Measurements from ENCODE around the gene EVX2. TPM values are rescaled to one million over a fixed set of nuclear protein-coding genes. Genes with fewer than 3 reads are reported as not detected.

The EVX2 gene
- total RNA-seq (2014; rRNA removed; shearing (Covaris generic)) = not detected in 2 replicates

DNA sequence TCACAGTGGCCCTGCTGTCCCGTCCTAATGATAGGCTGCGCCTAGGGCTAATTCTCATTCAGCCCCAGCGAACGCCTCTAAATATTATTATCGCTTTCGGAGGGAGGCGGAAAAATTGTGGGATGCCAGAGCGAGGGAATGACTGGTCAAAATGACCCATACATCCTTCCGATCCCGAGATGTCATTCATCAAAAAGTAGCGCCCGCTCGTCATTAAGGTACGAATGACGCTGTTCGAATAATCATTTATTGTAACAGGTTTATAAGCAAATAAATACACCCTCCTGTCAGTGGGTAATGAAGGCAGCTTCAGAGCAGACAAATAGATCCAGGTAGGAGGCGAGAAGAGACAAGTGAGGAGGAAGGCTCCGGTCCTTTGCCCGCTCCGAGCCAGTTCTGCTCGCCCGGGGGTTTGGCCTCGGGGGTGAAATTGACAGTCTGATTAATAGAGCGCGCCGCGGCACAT, at the start of gene EVX2:
TSS of gene EVX2 (minus strand) at position 167 of the 466 bp plus-strand sequence. CDS start 186 bp downstream, outside the sequence.
- in situ Hi-C loops (cut with HindIII; ENCODE audit: low sequenced_read_pairs) = no loop called here
- no peak for DNase-seq (ENCODE audit: low spot score)

DNA sequence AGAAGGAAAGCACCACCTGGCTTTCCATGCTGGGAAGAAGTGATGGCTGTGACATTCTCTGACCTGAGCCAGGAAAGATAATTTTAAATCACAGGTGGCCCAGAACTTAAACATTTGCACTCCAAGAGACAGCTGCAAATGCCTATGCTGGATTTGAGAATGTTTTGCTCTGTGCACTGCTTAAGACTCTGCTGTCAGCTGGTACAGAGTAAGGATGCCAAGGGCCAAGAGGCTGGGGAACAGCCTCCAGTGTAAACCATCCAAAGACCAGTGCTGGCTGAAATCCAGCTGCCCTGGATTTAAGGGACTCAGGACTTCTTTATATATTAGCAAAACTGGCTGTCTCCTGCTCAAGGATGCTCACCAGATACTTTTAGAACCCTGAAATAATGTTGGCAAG, 49.6 kb upstream of the EVX2 start:
- DNase-seq (ENCODE audit: low spot score) = no peak
- in situ Hi-C loops (cut with HindIII; ENCODE audit: low sequenced_read_pairs) = no loop called here

DNA sequence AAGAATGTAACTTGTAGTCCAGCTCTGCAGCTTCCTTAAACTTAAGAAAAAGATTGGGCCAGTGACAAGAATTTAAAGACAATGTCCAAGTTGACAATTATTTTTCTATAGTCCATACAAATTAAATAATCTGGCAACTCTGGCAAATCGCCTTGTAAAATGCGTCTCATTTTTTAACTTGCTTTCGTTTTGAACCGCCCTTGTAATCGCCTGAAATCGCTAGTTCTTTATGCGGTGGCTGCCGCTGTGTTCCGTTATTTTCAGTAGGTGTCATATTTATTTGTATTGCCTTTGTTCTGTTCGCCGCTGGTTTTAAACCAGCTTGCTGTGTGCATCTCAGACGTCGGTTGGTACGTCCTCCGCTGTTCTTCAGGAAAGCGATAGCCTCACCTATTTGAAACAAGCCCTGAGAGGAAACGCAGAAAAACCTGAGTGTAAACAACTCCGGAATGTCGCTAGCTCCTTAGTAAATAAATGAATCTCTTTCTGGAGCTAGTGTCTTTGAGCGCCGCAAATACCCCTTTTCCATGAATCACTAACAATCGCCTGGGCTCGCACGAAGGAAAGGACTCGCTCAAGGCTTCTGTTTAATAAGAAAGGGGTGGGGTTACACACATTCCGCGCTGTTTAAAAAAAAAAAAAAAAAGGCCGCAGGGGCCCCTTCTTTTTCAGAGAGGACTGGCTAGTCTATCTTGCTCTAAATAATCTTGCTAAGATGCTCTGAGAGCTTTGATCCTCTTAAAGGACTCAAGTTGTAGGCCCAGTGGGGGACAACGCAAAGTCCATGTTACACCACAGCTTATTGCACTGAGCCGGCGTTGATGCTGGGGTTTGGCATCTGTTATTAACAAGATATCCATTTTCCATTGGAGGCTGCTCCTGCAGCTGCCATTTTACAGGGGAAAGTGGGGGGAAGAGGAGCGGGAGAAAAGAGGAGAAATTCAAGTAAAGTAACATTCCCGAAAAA, 48.7 kb upstream of the EVX2 start:
- in situ Hi-C loops (cut with HindIII; ENCODE audit: low sequenced_read_pairs) = no loop called here
- no peak for DNase-seq (ENCODE audit: low spot score)

DNA sequence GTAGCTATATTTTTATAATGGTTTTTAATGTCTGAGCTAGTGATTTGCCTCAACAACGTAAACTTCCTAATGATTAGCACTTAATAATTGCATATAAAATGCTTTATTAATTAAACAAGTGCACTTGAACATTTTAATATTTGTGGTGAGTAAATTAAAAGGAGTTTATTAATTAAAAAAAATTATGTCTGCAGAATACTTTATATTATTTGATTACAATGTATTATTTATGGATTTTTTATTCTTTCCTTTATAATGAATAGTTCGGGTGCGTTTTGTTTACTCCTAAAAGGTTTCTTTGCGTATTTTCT, 48.0 kb upstream of the EVX2 start:
- in situ Hi-C loops (cut with HindIII; ENCODE audit: low sequenced_read_pairs) = no loop called here

DNA sequence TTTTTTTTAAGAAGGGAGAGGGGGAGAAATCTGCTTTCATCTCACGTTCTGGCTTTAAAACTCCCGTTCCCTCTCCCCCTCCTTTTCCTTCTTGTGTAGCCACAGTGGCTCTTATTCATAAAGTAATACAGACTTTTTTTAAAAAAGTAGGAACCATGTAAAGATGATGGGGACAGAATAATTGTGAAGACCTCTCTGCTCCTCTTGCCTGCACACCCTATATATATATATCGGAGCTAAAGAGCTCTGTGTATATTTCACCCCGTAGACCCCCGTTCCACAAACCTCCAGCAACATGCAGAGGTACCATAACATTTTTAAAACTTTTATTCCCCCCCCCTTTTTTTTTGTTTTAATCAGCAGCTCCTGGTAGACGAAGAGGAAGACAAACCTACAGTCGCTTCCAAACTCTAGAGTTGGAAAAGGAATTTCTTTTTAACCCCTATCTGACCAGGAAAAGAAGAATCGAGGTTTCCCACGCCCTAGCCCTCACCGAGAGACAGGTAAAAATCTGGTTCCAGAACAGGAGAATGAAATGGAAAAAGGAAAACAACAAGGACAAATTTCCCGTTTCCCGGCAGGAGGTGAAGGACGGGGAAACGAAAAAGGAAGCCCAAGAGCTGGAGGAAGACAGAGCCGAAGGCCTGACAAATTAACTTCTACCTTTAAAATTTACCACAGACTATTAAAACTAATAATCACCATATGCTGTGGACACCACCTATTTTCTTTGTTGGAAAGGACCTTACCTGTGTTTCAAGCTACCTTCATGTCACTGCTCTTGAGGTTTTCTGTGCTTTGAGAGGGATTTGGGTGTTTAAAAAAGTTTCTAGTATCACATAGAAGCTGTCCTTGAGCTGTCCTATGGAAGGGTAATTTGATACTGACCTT, 47.4 kb upstream of the EVX2 start:
- in situ Hi-C loops (cut with HindIII; ENCODE audit: low sequenced_read_pairs) = no loop called here
- no peak for DNase-seq (ENCODE audit: low spot score)

More for the DNA sequence above, 48.0 kb upstream of the EVX2 start:
- no peak for DNase-seq (ENCODE audit: low spot score)

DNA sequence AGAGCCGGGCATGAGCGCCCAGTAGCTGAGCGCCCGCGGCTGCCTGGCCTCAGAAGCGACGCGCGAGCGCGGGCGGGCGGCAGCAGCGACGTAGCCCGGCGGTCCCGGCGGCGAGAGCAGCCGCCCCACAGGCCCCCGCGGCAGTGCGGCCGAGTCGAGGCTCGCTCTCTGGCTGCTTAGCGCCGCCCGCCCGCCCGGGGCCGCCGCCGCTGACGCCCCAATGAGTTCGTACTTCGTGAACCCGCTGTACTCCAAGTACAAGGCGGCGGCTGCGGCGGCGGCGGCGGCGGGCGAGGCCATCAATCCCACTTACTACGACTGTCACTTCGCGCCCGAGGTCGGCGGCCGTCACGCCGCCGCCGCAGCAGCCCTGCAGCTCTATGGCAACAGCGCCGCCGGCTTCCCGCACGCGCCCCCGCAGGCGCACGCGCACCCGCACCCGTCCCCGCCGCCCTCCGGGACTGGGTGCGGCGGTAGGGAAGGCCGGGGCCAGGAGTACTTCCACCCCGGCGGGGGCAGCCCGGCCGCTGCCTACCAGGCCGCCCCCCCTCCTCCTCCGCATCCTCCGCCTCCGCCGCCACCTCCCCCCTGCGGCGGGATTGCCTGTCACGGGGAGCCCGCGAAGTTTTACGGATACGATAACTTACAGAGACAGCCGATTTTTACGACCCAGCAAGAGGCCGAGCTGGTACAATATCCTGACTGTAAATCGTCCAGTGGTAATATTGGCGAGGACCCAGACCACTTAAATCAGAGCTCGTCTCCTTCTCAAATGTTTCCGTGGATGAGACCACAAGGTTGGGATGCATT, 46.6 kb upstream of the EVX2 start:
- in situ Hi-C loops (cut with HindIII; ENCODE audit: low sequenced_read_pairs) = no loop called here
- DNase-seq (ENCODE audit: low spot score) = no peak

DNA sequence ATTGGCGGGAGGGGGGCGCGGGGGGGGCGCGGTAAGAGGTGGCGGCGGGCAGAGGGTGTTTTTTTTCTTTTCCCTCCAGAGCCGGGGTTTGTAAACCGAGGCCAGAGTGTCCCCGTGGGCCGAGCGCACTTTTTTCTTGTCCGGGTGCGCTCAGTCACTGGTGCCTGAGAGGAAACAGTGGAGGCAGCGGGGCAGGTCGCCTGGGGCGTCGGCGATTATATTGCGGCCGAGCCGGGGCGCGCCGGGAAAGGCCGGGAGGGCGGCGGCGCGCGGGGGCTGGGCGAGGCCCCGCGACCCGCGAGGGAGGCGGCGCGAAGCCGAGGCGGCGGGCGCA, 46.0 kb upstream of the EVX2 start:
- DNase-seq (ENCODE audit: low spot score) = no peak
- in situ Hi-C loops (cut with HindIII; ENCODE audit: low sequenced_read_pairs) = no loop called here

DNA sequence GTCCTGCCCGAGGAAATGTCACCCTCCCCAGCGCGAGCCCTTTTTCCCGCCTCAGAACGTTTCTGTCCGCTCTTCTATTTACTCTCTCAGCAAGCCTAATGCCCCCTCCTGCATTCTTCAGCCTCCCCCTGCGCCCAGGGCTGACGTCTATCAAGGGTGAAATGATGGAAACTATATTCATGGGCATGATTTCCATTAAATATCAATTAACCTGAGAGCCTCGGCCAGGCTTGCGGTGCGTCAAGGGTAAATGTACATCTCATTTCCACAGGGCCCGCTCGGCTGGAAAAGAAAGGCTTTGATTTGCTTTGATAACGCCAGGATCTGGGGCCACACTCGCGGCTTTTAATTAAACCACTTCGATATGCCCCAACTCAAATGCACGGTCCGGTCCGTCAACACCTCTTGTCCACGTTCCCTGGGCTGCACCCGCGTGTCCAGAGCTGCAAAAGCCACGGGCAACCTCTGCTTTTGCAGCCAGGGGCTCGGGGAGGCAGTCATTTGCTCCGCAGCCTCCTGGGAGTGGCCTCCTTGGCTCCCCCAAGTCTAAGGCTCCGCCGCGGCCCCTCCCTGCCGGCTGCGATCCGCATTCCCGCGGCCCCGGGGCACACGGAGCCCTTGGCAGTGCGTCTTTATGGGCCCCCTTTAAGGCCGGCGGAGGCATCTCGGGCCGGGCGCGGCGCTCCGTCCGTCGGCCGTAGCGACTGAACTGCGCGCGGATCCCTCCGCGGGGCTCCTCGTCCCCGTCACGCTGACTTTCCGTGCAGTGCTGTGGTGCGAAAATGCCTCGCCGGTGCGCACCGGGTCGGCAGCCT, 45.4 kb upstream of the EVX2 start, which contains the start of gene HOXD8:
TSS of gene HOXD8 (plus strand) at position 724 of the 815 bp plus-strand sequence. CDS start 662 bp downstream, outside the sequence.
- in situ Hi-C loops (cut with HindIII; ENCODE audit: low sequenced_read_pairs) = no loop called here
- no peak for DNase-seq (ENCODE audit: low spot score)

DNA sequence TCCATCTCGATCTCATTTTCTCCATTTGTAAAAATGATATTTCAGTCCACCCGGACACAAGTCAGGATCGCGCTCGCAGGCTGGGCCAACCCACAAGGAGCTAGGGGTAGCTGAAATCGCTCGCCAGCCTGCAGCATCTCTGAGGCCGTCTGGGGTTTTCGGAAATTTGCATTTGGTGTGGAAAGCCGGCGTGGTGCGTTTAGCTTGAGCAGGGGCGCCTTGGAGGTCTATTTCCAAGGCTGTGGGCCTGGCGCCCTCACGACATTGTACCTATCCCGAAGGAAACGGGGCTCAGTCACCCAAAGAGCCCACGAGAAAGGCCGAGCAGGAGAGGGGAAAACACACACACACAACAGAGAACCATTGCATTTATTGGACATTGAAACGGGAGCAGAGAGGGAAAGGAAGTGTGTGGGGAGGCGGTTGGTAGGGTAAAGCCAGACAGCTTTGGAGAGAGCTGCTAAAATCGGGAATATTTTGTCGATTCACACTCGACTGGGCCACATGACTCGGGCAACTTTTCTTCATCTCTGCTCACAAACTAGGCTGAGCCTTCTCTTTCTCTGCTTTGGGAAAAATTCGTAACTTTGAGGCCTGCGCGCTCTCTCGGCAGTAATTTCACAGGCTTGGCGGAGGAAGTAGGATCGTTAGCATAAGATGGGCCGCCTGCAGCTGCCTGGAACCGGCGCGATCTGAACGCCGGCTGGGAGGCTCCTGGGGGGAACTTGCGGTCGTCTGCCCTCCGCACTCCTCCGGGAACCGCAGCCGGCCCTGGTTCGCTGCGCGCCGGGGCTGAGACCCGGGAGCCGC, 44.6 kb upstream of the EVX2 start:
- no peak for DNase-seq (ENCODE audit: low spot score)
- in situ Hi-C loops (cut with HindIII; ENCODE audit: low sequenced_read_pairs) = no loop called here

DNA sequence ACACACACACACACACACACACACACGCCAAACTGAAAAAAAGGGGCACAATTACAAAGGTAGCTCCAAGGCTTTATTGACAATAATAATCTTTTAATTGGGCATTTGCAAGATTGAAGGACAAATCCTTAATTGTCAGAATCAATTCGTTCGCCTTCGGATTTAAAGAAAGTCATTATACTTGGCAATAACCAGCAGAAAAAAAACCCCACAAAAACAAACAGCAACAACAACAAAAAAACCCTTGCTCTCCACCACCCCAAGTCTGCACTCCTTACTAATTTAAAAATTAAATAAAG, 44.0 kb upstream of the EVX2 start:
- DNase-seq (ENCODE audit: low spot score) = no peak
- in situ Hi-C loops (cut with HindIII; ENCODE audit: low sequenced_read_pairs) = no loop called here

DNA sequence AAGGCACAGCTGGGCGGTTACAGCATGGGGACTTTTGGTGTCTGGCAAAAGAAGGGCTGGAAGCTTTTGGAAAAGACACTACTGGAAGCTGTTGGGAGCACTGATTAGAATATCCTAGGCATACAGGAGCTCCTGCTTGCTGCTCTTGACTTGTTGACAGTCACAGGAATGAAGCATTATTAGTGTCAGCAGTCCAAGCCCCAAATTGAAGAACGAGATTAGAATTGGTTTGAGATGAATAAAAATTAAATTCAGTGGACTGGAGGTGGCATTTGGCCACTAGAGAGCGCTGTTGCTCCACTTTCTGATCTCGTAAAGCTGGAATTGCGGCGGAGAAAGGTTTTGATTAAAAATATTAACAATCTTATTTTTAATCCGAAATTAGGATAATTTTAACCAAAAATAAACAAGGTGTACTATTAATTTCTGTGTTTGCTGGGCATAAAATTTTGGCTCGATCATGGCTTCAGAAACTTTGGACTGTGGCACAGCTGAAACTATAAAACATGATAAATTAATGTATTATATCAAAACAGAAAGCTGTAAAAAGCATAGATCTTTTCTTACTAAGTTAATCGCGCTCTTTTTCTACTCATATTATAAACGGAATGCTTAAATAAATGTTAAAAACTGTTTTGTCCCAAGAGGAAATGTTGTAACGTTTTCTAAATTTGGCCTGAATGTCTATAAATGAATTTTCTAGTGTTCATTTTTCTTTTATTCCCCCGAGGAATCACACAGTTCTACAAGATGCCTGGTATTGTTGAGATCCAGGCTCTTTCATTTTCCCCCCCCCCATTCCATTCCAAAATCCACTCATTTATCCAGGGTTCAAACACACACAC, 43.4 kb upstream of the EVX2 start:
- in situ Hi-C loops (cut with HindIII; ENCODE audit: low sequenced_read_pairs) = no loop called here
- peak; percentile 66 for DNase-seq (ENCODE audit: low spot score)

DNA sequence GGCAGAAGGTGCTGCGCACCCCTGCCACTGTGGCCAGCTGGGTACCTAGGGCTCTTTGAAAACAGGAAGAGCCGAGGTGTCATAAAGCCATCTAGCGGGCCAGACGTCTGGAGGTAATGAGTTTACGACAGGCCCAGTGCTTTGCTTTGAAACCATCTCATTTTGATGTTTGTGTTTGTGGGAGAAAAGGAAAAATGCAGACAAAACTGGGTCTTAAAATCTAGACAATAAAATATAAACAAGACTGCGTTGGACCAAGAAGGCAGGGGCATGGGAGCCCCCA, 42.0 kb upstream of the EVX2 start:
- DNase-seq (ENCODE audit: low spot score) = no peak
- in situ Hi-C loops (cut with HindIII; ENCODE audit: low sequenced_read_pairs) = no loop called here

DNA sequence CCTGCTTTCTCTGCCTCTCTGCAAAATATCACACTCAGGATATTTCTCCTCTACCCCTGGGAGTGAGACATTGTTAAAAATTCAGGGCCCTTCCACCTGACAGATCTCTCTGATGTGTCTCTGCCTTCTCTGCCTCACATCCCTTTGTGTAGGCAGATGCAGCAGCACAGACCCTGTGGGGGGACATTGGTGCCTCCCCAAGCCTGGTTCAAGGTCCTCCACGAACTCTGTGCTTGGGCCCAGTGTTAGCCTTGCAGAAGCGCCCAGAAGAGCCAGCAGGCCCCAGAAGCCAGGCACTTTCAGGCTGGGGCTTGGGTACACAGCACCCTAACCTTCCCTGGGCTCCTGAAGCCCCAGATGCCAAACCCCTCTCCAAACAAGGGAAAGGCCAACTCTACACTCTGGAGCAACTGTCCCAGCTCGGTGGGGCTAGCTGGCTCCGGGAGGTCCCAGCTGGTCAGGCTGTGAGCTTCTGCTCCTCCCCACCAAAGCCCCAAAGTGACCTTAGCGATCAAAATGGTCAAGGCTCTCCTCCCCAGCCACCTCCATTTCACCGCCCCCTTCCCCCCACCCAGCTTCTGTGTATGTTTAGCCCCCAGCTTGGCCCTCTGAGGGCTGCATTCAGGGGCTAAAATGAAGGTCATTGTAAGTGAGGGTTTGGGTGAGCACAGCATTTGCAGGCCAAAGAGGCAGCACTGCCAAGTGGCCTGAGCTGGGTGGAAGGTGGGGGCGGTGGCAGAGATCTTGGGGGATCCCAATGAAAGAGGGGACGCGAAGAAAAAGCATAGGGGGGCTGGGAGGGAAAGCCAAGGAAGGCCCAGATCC, 41.4 kb upstream of the EVX2 start:
- no peak for DNase-seq (ENCODE audit: low spot score)

DNA sequence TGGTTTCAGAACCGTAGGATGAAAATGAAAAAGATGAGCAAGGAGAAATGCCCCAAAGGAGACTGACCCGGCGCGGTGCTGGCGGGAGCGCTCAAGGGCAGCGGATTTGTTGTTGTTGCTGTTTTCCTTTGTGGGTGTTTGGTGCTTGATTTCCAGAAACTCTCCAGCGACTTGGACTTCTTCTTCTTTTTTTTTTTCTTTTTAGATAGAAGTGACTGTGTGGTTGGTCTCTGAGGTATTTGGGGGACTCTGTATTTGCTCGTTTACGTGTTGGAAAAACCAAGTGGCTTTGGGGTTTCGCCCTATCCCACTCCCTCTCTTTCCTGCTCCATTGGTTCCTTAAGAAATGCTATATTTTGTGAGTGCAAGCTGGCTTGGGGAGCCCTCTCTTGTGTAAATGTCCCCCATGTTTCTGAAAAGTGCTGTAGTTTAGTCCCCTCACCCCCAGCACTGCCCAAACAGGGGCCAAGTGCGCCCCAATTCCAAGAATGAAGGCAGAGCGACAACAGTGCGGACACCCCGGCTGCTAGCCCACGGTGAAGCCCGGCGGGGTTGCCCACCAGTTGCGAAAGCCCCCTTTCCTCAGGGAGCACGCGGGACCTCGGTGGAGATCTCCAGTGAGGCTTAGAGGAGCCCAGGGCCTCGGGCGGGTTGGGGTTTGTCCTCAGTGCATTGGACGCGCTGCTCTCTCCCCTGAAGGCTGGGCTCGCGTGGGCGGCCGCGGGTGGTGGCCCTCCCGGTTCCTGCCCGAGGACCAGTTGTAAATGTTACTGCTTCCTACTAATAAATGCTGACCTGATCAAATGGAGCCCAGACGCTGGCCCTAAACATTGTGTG, 40.6 kb upstream of the EVX2 start:
- no peak for DNase-seq (ENCODE audit: low spot score)
- in situ Hi-C loops (cut with HindIII; ENCODE audit: low sequenced_read_pairs) = no loop called here

More for the DNA sequence above, 41.4 kb upstream of the EVX2 start:
- in situ Hi-C loops (cut with HindIII; ENCODE audit: low sequenced_read_pairs) = no loop called here

DNA sequence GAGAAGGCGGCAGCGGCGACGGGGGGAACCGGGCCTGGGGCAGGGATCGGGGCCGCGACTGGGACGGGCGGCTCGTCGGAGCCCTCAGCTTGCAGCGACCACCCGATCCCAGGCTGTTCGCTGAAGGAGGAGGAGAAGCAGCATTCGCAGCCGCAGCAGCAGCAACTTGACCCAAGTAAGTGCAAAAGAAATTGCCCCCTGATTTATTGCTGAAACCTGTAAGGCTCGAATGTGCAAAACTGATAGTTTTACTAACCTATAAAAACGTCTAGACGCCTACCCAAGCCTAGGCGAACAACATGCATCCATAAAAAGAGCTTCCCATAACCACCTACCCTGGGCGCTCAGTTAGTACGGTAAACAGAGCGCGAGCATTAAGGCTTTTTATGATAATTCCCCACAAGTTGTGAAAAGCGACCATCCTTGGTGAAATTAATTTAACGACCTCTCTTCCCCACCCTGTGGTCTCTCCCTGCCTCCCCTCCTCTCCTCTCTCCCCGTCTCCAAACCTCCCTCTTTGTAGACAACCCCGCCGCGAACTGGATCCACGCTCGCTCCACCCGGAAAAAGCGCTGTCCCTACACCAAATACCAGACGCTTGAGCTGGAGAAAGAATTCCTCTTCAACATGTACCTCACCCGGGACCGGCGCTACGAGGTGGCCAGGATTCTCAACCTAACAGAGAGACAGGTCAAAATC, 39.8 kb upstream of the EVX2 start:
- in situ Hi-C loops (cut with HindIII; ENCODE audit: low sequenced_read_pairs) = no loop called here
- DNase-seq (ENCODE audit: low spot score) = no peak

All from G401 (cell line).